DMS79 treated with DMSO at 0.1 percent for 48 hours (cell line): ENCODE data around the gene SEZ6L2.
"Not testable (repeated sequence)": the region's sequence is repeated elsewhere in the genome, so short reads cannot be mapped to it uniquely, and the experiment has no call there.

ENCODE experiments used
- DNase-seq: peaks from one replicate; lab custom pipeline; 2025; lab: John Stamatoyannopoulos, UW

SEZ6L2 gene

DNA sequence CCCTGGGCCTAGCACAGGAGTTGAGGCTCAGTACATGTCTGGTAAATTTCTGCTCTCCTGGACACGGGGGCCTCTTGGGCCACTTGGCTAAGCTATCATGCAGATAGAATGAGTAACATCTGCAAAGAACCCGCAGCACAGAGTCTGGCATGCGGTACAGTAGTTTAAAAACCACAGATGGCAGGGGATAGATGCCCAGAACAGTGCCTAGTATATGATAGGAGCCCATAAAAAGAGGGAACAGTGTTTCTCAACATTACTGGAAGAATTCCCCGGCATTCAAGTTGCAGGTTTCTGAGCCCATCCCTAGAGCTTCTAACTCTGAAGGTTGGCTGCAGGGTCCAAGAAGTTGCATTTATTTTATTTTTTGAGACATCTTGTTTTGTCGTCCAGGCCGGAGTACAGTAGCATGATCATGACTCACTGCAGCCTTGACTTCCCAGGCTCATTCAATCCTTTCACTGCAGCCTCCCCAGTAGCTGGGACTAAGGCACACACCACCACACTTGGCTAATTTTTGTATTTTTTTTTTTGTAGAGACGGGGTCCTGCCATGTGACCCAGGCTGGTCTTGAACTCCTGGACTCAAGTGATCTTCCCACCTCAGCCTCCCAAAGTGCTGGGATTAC, 42.1 kb downstream of the SEZ6L2 start:
- no peak for DNase-seq

DNA sequence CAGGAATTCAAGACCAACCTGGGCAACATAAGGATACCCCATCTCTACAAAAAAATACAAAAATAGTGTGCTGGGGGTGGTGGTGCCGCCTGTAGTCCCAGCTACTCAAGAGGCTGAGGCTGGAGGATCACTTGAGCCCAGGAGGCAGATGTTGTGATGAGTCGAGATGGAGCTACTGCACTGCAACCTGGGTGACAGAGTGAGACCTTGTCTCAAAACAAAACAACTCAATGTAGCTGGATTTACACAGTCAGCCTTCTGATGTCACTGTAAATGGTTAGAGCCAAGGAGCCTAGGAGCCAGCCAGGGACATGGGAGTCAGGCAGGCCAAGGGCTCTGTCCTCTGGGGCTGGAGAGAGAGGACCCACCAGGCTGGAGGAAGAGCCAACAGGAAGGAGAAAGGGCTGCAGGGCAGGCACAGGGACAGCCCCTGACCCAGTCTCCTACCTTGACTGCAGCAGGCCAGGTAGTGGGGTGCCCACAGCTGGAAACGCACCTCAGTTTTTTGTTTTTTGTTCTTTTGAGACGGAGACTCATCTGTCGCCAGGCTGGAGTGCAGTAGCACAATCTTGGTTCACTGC, 44.7 kb downstream of the SEZ6L2 start:
- no peak for DNase-seq

GRCh38 chr16:29852654-29853053, 46.7 kb downstream of the SEZ6L2 start:
- no peak for DNase-seq

DNA sequence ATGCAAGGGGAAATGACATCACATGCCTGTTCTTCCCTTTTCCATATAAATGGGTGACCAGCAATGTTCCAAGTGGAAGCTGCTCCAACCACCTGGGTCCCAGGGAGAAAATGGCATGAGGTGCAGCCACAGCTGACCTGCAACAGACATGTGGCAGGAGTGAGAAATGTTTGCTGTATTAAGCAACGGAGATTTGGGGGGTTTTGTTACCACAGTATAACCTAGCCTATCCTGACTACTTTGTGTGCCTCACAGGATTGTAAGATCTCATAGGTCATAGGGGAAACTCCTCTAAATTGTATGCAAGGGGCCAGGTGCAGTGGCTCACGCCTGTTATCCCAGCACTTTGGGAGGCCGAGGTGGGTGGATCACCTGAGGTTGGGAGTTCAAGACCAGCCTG, 48.4 kb downstream of the SEZ6L2 start:
- no peak for DNase-seq

- DNase-seq = no peak
These were observed 49.8 kb downstream of the SEZ6L2 start for GRCh38 chr16:29849505-29849904.

DNA sequence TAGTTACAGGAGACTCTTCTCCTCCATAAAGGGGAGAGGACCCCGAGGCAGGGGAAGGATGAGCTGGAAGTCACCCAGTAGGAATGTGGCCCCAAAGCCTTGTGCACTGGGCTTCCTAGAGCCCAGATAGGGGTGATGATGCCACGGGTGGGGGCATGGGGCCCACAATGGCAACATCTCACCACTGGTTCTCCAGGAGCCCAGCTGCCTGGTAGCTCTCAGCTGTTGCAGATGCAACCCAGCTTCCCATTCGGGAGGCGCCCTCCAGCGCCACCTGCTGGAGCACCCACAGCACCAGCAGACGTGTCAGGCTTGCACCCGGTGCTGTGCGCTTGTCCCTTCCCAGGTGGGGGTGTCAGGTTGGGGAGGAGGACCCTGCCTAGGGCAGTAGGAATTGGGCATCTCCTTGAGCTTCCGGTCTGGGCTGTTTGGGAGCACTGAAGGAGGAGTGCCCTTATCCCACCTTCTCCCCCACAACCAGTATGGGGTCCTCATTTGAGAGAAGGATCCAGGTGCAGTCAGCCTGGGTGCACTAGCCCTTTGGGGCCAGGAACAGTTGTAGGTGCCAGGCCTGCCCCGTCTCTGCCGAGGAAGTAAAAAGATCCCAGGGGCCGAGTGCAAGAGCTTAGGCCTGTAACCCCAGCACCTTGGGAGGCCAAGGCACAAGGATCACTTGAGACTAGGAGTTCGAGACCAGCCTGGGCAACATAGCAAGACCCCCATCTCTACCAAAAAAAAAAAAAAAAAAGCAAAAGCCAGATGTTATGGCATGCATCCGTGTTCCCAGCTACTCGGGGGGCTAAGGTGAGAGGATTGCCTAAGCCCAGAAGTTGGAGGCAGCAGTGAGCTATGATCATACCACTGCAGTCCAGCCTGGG, 50.7 kb downstream of the SEZ6L2 start:
- no peak for DNase-seq

DNA sequence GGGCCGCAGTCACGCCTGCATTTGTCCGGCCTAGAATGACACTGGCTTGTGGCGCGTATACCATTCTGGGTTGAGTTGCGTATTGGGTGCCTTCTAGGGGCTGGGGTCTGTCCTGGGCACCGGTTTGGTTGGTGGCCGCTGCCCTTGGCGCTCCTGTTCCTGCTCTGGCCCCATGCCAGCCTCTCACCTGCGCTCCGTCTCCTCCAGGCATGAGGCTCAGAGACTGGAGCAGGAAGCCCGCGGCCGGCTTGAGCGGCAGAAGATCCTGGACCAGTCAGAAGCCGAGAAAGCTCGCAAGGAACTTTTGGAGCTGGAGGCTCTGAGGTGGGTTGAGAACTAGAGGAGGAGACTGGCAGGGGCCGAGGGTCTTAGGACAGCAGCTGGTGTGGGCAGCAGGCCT, 53.7 kb downstream of the SEZ6L2 start:
- peak; percentile 72 for DNase-seq

GRCh38 chr16:29844575-29845331, 54.6 kb downstream of the SEZ6L2 start:
- DNase-seq = peak; percentile 42

GRCh38 chr16:29843931-29844330, 55.4 kb downstream of the SEZ6L2 start:
- no peak for DNase-seq

- no peak for DNase-seq
These were observed 56.5 kb downstream of the SEZ6L2 start for GRCh38 chr16:29842732-29843346.

DNA sequence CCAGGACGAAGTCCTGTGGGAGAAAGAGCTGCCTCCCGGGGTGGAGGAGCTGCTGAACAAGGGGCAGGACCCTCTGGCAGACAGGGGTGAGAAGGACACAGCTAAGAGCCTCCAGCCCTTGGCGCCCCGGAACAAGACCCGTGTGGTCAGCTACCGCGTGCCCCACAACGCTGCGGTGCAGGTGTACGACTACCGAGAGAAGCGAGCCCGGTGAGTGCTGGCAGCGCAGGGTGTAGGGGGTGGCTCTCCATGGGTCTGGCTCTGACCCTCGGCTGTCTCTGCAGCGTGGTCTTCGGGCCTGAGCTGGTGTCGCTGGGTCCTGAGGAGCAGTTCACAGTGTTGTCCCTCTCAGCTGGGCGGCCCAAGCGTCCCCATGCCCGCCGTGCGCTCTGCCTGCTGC, 57.7 kb downstream of the SEZ6L2 start:
- DNase-seq = no peak

DNA sequence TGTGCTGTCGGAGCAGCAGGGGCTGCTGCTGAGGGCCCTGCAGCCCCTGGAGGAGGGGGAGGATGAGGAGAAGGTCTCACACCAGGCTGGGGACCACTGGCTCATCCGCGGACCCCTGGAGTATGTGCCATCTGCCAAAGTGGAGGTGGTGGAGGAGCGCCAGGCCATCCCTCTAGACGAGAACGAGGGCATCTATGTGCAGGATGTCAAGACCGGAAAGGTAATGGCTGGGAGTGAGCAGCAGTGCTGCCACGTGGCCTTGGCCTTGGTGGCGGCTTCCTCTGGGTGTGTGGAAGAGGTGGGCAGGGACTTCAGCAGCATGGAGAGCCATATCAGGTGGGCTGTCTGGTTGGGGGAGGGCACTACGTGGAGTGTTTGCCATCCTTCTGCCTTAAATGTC, 59.1 kb downstream of the SEZ6L2 start:
- DNase-seq = no peak

GRCh38 chr16:29839822-29840221, 59.5 kb downstream of the SEZ6L2 start:
- no peak for DNase-seq

DNA sequence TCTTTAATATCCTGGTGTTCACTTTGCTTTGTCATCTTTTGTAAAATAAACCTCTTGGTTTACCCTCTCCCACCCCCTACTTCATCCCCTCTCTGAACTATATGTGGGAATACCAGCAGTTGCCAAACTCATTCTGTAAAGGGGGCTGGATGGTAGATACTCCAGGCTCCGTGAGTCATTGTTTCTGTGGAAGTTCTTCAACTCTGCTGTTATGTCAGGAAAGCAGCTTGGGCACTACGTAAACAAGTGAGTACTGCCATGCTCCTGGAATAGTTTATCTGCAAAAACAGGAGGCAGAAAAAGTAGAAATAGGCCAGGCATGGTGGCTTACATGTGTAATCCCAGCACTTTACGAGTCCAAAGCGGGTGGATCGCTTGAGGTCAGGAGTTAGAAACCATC, 61.5 kb downstream of the SEZ6L2 start:
- DNase-seq = no peak

GRCh38 chr16:29836623-29837022, 62.7 kb downstream of the SEZ6L2 start:
- no peak for DNase-seq

GRCh38 chr16:29835926-29836325, 63.4 kb downstream of the SEZ6L2 start:
- DNase-seq = no peak

DNA sequence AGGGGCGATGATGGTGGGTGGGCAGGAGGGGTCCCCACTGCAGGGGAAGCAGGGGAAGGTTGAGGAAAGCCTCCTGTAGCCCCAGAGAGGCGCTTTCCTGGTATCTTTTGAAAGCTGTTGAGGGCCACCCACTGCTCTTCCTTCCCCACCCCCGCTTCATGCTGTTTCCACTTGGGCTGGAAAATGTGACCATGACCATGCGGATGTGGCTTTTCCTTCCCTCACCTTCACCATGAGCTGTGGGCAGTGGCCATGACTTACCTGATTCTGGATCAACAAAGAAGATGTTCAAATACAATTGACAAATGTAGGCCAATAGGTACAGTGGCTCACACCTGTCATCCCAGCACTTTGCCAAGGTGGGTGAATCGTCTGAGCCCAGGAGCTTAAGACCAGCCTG, 65.3 kb downstream of the SEZ6L2 start:
- DNase-seq = no peak

- DNase-seq = not testable (repeated sequence)
These were observed 66.1 kb downstream of the SEZ6L2 start for GRCh38 chr16:29833219-29833618.

GRCh38 chr16:29831490-29831889, 67.9 kb downstream of the SEZ6L2 start:
- no peak for DNase-seq

DNA sequence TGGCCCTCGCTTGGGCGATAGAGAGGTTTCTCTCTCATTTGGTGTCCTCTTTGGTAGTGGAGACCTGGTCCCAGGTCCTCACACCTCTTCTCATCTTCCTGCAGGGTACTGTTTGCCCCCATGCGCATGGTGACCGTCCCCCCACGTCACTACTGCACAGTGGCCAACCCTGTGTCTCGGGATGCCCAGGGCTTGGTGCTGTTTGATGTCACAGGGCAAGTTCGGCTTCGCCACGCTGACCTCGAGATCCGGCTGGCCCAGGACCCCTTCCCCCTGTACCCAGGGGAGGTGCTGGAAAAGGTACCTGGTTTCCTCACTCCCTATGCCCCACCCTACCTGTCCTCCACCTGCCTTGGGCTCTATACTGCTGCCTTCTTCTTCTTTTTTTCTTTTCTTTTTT, 68.6 kb downstream of the SEZ6L2 start:
- no peak for DNase-seq

DNA sequence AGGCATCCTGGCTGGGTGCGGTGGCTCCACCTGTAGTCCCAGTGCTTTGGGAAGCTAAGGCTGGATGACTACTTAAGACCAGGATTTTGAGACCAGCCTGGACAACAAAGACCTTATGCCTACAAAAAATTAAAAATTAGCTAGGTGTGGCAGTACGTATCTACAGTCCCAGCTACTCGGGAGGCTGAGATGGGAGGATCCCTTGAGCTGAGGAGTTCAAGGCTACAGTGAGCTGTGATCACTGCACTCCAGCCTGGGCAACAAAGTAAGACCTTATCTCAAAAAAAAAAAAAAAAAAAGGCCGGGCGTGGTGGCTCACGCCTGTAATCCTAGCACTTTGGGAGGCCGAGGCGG, 73.0 kb downstream of the SEZ6L2 start:
- DNase-seq = no peak
